ENCODE measurements around the gene TIAM1. TPM values are rescaled to one million over a fixed set of nuclear protein-coding genes. Genes with fewer than 3 reads are reported as not detected.

The TIAM1 gene
- total and polyA plus RNA-seq, 2 experiments from 2014 or later: 9.2 to 9.6 TPM

GRCh38 chr21:31364253-31364945 is 20.3 kb upstream of the TIAM1 start:
- TF ChIP-seq, protein P1, sequence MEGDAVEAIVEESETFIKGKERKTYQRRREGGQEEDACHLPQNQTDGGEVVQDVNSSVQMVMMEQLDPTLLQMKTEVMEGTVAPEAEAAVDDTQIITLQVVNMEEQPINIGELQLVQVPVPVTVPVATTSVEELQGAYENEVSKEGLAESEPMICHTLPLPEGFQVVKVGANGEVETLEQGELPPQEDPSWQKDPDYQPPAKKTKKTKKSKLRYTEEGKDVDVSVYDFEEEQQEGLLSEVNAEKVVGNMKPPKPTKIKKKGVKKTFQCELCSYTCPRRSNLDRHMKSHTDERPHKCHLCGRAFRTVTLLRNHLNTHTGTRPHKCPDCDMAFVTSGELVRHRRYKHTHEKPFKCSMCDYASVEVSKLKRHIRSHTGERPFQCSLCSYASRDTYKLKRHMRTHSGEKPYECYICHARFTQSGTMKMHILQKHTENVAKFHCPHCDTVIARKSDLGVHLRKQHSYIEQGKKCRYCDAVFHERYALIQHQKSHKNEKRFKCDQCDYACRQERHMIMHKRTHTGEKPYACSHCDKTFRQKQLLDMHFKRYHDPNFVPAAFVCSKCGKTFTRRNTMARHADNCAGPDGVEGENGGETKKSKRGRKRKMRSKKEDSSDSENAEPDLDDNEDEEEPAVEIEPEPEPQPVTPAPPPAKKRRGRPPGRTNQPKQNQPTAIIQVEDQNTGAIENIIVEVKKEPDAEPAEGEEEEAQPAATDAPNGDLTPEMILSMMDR (IDR thresholded peaks at IDR 0.05; ENCODE audit: low read depth, low read length): no peak
- no peaks in the 10 kb centered on the region for H3K9me3 ChIP-seq (ENCODE audit: low read depth)
- H3K27ac ChIP-seq: no peak overlapping the region
- no peaks in the 10 kb centered on the region for H3K27me3 ChIP-seq
- H3K4me1 ChIP-seq (ENCODE audit: low read depth): peaks cover 14% of the 10 kb centered on the region
- H3K4me3 ChIP-seq: no peak overlapping the region
- DNase-seq (ENCODE audit: low read depth in 1 of 2, low spot score in 1 of 2): no peak
- no peaks in the 10 kb centered on the region for H3K36me3 ChIP-seq

DNA sequence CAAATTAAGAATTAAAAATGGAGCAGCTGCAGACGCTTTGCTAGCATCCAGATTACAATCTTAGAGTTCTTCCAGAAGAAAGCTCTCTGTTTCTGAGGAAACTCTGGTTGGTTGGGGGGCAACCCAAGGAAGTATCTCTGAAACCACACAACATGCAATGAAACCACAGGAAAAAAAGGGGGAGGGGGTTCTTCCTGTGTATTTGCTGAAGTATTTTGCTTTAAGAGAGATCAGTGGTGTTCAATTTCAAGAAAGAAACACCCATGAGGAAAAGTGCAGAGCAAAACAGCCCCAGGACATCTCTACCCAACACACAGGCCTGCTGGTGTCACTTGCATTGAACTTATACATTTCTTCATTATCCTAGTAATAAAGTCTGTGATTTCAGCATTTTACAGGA is 19.7 kb upstream of the TIAM1 start:
- Histone ChIP-seq H3K36me3 (no peaks in the 10 kb centered on the region), H3K4me3 (no peak overlapping the region), H3K27me3 (no peaks in the 10 kb centered on the region), H3K9me3 (ENCODE audit: low read depth) (no peaks in the 10 kb centered on the region), H3K4me1 (ENCODE audit: low read depth) (peaks cover 14% of the 10 kb centered on the region), H3K27ac (no peak overlapping the region)
- TF ChIP-seq, protein P1 (IDR thresholded peaks at IDR 0.05; ENCODE audit: low read depth, low read length): no peak
- DNase-seq (ENCODE audit: low read depth in 1 of 2, low spot score in 1 of 2): no peak

DNA sequence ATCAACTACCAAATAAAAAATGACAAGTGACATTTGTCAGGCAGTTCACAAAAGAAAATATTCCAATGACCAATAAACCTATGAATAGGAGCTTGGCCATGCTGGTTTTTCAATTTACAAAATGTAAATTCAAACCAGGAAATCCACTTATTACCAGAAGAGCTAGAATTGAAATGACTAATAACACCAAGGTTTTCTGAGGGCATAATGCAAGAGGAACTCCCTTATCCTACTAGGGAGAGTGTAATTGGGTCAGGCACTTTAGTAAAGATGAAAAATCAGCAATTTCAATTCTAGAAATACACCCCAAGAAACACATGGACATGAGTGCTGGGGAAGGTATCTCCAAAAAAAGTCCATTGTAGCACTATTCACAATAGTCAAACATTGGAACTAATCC is 16.7 kb upstream of the TIAM1 start:
- Histone ChIP-seq H3K36me3 (no peaks in the 10 kb centered on the region), H3K4me1 (ENCODE audit: low read depth) (no peaks in the 10 kb centered on the region), H3K27ac (no peak overlapping the region), H3K9me3 (ENCODE audit: low read depth) (no peaks in the 10 kb centered on the region), H3K4me3 (no peak overlapping the region), H3K27me3 (no peaks in the 10 kb centered on the region)
- TF ChIP-seq, protein P1 (IDR thresholded peaks at IDR 0.05; ENCODE audit: low read depth, low read length): no peak
- DNase-seq (ENCODE audit: low read depth in 1 of 2, low spot score in 1 of 2): no peak

GRCh38 chr21:31358158-31358557 is 14.1 kb upstream of the TIAM1 start:
- Histone ChIP-seq H3K27ac (no peak overlapping the region), H3K27me3 (no peaks in the 10 kb centered on the region), H3K9me3 (ENCODE audit: low read depth) (no peaks in the 10 kb centered on the region), H3K4me3 (no peak overlapping the region), H3K36me3 (no peaks in the 10 kb centered on the region), H3K4me1 (ENCODE audit: low read depth) (no peaks in the 10 kb centered on the region)
- TF ChIP-seq, protein P1 (IDR thresholded peaks at IDR 0.05; ENCODE audit: low read depth, low read length): no peak
- DNase-seq (ENCODE audit: low read depth in 1 of 2, low spot score in 1 of 2): no peak

DNA sequence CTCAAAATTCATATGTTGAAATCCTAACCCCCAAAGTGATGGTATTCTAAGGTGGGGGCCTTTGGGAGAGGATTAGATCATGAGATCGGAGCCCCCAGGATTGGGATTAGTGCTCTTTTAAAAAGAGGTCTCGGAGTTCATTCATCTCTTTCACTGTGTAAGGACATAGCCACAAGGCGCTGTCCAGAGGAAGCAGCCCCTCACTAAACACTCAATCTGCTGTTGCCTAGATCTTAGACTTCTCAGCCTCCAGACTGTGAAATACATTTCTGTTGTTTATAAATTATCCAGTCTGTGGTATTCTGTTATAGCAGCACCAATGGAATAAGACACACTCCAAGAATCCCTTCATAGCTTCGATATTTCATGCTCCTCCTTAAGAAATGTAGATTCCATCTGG is 12.4 kb upstream of the TIAM1 start:
- H3K27ac ChIP-seq: no peak overlapping the region
- no peaks in the 10 kb centered on the region for H3K36me3 ChIP-seq
- H3K4me1 ChIP-seq (ENCODE audit: low read depth): no peaks in the 10 kb centered on the region
- H3K27me3 ChIP-seq: no peaks in the 10 kb centered on the region
- no peak overlapping the region for H3K4me3 ChIP-seq
- H3K9me3 ChIP-seq (ENCODE audit: low read depth): no peaks in the 10 kb centered on the region
- TF ChIP-seq, protein P1 (IDR thresholded peaks at IDR 0.05; ENCODE audit: low read depth, low read length): no peak
- DNase-seq (ENCODE audit: low read depth in 1 of 2, low spot score in 1 of 2): no peak

All from cardiac muscle cell (in vitro differentiated cells and primary cell).